ENCODE results near the gene CUBN. TPM values are rescaled to one million over a fixed set of nuclear protein-coding genes. Genes with fewer than 3 reads are reported as not detected.

CUBN gene
- total RNA-seq, 1 donor from 2014 or later = 6.8 TPM

DNA sequence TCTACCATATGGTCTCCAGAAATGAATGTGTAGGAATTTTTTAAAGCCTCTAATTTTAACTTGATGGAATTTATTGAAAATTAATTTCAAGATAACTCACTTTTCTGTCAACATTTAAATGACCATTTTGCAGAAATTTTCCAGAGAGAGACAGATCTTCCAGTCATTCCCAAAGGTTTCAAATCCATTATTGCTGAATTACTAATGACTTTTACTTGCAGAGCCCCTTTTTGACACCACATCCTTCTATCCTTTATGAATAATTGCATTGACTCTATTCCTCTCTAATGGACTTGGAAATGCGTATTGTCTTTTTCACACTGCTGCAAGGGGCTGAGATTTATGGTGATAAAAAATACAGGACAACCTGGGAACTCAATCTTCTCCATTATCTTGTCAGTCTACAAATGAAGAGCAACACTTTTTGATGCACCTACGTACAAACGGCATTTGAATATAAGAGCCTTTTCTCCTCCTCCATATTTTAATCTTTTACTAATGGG, 42.7 kb downstream of the CUBN start:
- Histone ChIP-seq H3K27ac (no peak overlapping the region), H3K27me3 (no peaks in the 10 kb centered on the region), H3K4me3 (no peak overlapping the region), H3K36me3 (no peaks in the 10 kb centered on the region), H3K9me3 (no peaks in the 10 kb centered on the region), H3K4me1 (no peaks in the 10 kb centered on the region)
- intact Hi-C loops (cut with DNase I) = no loop called here
- no peak for DNase-seq (ENCODE audit: low spot score in 2 of 2)
- TF ChIP-seq, protein P1, sequence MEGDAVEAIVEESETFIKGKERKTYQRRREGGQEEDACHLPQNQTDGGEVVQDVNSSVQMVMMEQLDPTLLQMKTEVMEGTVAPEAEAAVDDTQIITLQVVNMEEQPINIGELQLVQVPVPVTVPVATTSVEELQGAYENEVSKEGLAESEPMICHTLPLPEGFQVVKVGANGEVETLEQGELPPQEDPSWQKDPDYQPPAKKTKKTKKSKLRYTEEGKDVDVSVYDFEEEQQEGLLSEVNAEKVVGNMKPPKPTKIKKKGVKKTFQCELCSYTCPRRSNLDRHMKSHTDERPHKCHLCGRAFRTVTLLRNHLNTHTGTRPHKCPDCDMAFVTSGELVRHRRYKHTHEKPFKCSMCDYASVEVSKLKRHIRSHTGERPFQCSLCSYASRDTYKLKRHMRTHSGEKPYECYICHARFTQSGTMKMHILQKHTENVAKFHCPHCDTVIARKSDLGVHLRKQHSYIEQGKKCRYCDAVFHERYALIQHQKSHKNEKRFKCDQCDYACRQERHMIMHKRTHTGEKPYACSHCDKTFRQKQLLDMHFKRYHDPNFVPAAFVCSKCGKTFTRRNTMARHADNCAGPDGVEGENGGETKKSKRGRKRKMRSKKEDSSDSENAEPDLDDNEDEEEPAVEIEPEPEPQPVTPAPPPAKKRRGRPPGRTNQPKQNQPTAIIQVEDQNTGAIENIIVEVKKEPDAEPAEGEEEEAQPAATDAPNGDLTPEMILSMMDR (IDR thresholded peaks at IDR 0.05) = no peak

DNA sequence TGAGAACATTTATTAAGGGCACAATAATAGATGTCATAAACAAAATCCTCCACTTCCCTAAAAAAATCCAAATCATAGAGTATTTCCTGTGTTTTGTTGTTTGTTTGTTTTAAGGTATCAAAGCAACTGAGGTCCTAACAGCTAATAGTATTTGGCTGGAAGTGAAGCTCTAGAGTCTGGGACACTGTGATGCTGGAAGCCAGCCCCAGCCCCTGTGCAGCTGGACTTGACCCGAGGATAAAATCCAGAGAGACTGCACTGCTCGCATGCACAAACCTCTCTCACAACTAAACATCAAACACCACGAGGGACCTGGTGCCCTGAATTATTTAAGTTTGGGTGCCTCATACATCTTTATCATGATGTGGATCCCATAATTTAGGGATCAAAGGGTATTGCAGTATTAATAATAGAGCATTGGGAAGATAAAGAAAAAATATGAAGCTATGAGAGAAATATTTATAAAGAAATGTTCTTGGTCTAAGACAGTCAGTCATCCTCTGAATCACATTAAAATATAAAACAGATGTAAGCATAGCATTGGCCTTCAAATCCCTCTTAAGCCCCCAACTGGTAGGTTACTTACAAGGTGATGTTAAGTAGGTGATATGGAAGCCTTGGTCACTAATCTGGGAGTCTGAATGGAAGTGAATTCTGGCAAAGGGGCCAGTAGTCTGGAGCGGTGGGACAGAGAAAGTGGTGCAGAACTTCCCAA, 44.4 kb downstream of the CUBN start:
- no peak overlapping the region for H3K27ac ChIP-seq
- DNase-seq (ENCODE audit: low spot score in 2 of 2) = no peak
- H3K27me3 ChIP-seq = no peaks in the 10 kb centered on the region
- H3K36me3 ChIP-seq = no peaks in the 10 kb centered on the region
- H3K4me1 ChIP-seq = no peaks in the 10 kb centered on the region
- intact Hi-C loops (cut with DNase I) = no loop called here
- TF ChIP-seq, protein P1 (IDR thresholded peaks at IDR 0.05) = no peak
- H3K4me3 ChIP-seq = no peak overlapping the region
- no peaks in the 10 kb centered on the region for H3K9me3 ChIP-seq

DNA sequence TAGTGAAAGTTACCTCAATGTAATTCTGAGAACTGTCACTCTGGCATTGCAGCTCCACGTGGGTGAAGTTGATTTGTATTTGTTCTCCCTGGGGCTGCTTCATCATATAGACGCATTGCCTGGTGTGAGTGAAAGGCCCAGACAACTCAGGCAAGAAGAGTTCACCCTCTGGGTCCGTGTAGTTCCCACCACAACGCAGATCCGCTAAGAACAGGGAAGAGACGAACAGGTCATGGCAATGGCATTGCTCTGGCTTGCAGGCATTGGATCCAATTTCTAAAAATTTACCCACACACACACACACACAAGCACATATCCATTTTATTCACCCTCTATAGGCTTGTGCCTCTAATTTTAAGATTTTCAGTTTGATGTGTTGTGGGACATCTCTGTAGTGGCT, 45.4 kb downstream of the CUBN start:
- H3K4me3 ChIP-seq = no peak overlapping the region

DNA sequence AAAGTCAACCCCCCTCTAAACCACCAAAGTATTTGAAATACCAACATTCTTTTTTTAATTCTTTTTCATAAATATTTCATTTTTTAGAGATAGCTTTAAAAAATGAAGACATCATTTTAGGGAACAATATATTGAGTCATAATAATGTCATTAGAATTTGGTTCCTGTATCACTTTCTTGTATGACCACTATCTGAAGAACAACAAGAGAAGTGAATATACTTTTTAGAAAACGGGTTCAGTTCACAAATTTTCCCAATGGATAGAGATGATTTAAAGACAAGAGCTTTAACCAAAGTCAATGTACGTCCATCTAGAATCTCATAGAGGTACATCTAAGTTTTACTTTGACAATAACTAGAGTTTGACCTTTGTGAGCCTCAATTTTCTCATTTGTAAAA, 48.2 kb downstream of the CUBN start:
- Histone ChIP-seq H3K9me3 (no peaks in the 10 kb centered on the region), H3K27me3 (no peaks in the 10 kb centered on the region), H3K36me3 (no peaks in the 10 kb centered on the region), H3K27ac (no peak overlapping the region), H3K4me1 (peaks cover 0 to 7% of the 10 kb centered on the region in 2 donors), H3K4me3 (no peak overlapping the region)
- TF ChIP-seq, protein P1 (IDR thresholded peaks at IDR 0.05) = no peak
- DNase-seq (ENCODE audit: low spot score in 2 of 2) = no peak
- intact Hi-C loops (cut with DNase I) = no loop called here

More for the DNA sequence above, 45.4 kb downstream of the CUBN start:
- Histone ChIP-seq H3K27me3 (no peaks in the 10 kb centered on the region), H3K27ac (no peak overlapping the region), H3K9me3 (no peaks in the 10 kb centered on the region), H3K4me1 (no peaks in the 10 kb centered on the region), H3K36me3 (no peaks in the 10 kb centered on the region)
- no peak for DNase-seq (ENCODE audit: low spot score in 2 of 2)
- intact Hi-C loops (cut with DNase I) = no loop called here
- TF ChIP-seq, protein P1 (IDR thresholded peaks at IDR 0.05) = no peak

DNA sequence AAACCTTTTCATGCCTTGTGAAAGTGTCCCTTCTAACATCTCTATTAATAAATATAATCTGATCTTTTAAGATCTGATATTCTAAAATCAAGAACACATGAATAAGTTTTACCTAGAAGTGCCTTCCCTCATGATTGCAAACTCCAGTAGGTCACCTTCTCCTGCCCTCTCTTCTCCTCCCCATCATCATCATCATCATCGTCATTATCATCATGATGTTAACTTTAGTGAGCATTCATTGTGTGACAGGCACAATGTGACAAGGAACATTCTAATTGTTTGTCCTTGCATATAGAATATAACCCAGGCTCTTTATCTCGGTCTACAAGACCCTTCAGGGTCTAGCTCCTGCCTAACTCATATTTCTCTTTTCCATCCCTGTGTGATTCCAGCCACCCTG, 51.7 kb downstream of the CUBN start:
- intact Hi-C loops (cut with DNase I) = loop anchor here (5.0 to 10.0 kb wide), 4 partner anchors 64 to 233 kb away; partner anchors contain the start of genes TRDMT1 and VIM
- no peak for DNase-seq (ENCODE audit: low spot score in 2 of 2)
- peaks cover 0 to 21% of the 10 kb centered on the region in 2 donors for H3K4me1 ChIP-seq
- no peaks in the 10 kb centered on the region for H3K9me3 ChIP-seq
- TF ChIP-seq, protein P1 (IDR thresholded peaks at IDR 0.05) = no peak
- no peak overlapping the region for H3K4me3 ChIP-seq
- no peaks in the 10 kb centered on the region for H3K27me3 ChIP-seq
- no peaks in the 10 kb centered on the region for H3K36me3 ChIP-seq
- H3K27ac ChIP-seq = no peak overlapping the region

Data from ascending aorta (tissue), 2 donors.